GM23248 (cell line): ENCODE data around the gene CDH13. TPM values are rescaled to one million over a fixed set of nuclear protein-coding genes. Genes with fewer than 3 reads are reported as not detected.

ENCODE experiments used
- DNase-seq: peaks from one replicate; pipeline ENCODE4 v3.0.0-alpha.2; 2015
- H2AFZ ChIP-seq: fragments of 200-600 bp; sonication (generic); 2 replicates; pipeline ENCODE4 v1.6.1; 2016; ENCODE audit warnings: antibody characterized with exemption
- H3F3A ChIP-seq: fragments of 200-600 bp; sonication (generic); 2 replicates; pipeline ENCODE4 v1.6.1; 2016; ENCODE audit warnings: mild to moderate bottlenecking, antibody characterized with exemption, mixed run types; ENCODE audit not compliant: insufficient read depth
- H3K27ac ChIP-seq: fragments of 200-600 bp; sonication (generic); 2 replicates; pipeline ENCODE4 v1.5.1; 2016; ENCODE audit warnings: mild to moderate bottlenecking
- H3K27me3 ChIP-seq: fragments of 200-600 bp; sonication (generic); replicated peaks from 2 replicates; pipeline ENCODE4 v1.6.1; 2016; ENCODE audit warnings: mild to moderate bottlenecking; ENCODE audit not compliant: insufficient read depth
- H3K36me3 ChIP-seq: fragments of 200-600 bp; sonication (generic); 2 replicates; pipeline ENCODE4 v1.6.1; 2016; ENCODE audit warnings: low read depth, mild to moderate bottlenecking
- H3K4me1 ChIP-seq: fragments of 200-600 bp; sonication (generic); 2 replicates; pipeline ENCODE4 v1.6.1; 2016; ENCODE audit warnings: mild to moderate bottlenecking; ENCODE audit not compliant: insufficient read depth
- H3K4me2 ChIP-seq: fragments of 200-600 bp; sonication (generic); one replicate; pipeline ENCODE4 v1.6.1; 2016; ENCODE audit warnings: mild to moderate bottlenecking; ENCODE audit not compliant: unreplicated experiment
- H3K4me3 ChIP-seq: fragments of 200-600 bp; sonication (generic); 2 replicates; pipeline ENCODE4 v1.5.1; 2016; ENCODE audit warnings: mild to moderate bottlenecking
- H3K79me2 ChIP-seq: fragments of 200-600 bp; sonication (generic); 2 replicates; pipeline ENCODE4 v1.6.1; 2016; ENCODE audit warnings: mild to moderate bottlenecking; ENCODE audit not compliant: insufficient read depth
- H3K9ac ChIP-seq: fragments of 200-600 bp; sonication (generic); 2 replicates; pipeline ENCODE4 v1.6.1; 2016; ENCODE audit warnings: mild to moderate bottlenecking
- H3K9me2 ChIP-seq: fragments of 200-600 bp; sonication (generic); 2 replicates; pipeline ENCODE4 v1.6.1; 2016; ENCODE audit warnings: mixed run types, mild to moderate bottlenecking, moderate library complexity; ENCODE audit not compliant: insufficient read depth
- H3K9me3 ChIP-seq: fragments of 200-600 bp; sonication (generic); one replicate; pipeline ENCODE4 v1.6.1; 2017; ENCODE audit warnings: low read depth
- H4K20me1 ChIP-seq: fragments of 200-600 bp; sonication (generic); 2 replicates; pipeline ENCODE4 v1.6.0; 2016; ENCODE audit not compliant: insufficient read depth
- EZH2 ChIP-seq: fragments of 200-600 bp; sonication (generic); IDR thresholded peaks from 2 replicates; pipeline ENCODE4 v1.6.1; 2018; ENCODE audit warnings: antibody characterized with exemption, mild to moderate bottlenecking; ENCODE audit not compliant: insufficient read depth, poor library complexity, severe bottlenecking
- EZH2phosphoT487 ChIP-seq: fragments of 200-600 bp; sonication (generic); IDR thresholded peaks from 2 replicates; pipeline ENCODE4 v1.6.1; 2018; ENCODE audit warnings: antibody characterized with exemption, moderate library complexity, mild to moderate bottlenecking, low read depth; ENCODE audit not compliant: insufficient read depth
- whole genome bisulfite sequencing, 2 experiments: methylation state at CpG; one replicate each; pipeline ENCODE4 v1.1.6; 2015 to 2017; ENCODE audit warnings: low lambda C conversion rate in 2 of 2, low coverage in 1 of 2; ENCODE audit errors: missing lambda C conversion rate in 2 of 2; 5-methylcytosine and 5-hydroxymethylcytosine counted together
- in situ Hi-C: fragments of 300-500 bp; cut with MboI; formaldehyde crosslinking; loops from 2 replicates; pipeline ENCODE4 v1.15.0; 2020
- polyA plus RNA-seq: library from polyadenylated mRNA; unstranded; fragments of >200 nt; fragmentation: Nextera tagmentation; extraction: Ambion mirVana; gene quantifications from 2 replicates; pipeline ENCODE4 v1.2.1, GENCODE V29; 2016
- total RNA-seq: library from RNA; depleted of rRNA; stranded (reverse); fragments of >200 nt; shearing (Covaris generic); gene quantifications from 2 replicates; pipeline ENCODE4 v1.2.3, GENCODE V29; 2014

CDH13 gene
- total and polyA plus RNA-seq, 2 experiments from 2014 or later: 51.0 to 52.8 TPM

DNA sequence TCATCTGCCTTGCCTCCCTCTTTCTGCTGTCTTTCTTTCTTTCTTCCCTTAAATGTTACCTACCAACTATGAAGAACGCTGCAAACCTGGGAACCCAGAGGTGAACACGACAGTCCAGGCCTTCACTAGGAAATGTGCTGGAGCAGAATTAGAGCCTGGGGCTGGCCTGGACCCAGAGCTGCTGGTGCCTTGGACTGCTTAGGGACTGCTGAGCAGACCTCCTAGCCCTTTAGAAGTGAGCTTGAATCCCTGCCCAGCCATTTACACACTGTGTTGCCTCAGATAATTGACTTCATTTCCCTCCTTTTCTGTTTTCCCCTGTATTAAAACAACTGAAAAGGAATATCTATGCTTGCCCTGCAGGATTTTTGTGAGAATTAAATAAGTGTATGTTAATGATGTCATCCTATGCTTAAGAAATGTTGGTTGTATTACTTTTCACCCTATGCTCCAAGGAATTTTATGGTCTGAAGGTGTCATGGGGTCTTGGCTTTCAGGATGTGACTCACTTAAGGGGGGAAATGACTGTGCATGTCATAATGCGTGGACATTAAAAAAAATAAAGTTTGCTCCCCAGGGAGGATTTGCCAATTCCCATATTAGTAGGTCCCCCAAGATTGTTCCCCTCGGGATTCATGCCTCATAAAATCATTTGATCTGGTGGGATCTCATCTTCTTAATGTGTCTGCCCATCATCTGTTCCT, 11.5 kb downstream of the CDH13 start:
- DNase-seq: peak; percentile 83
- Histone ChIP-seq H3K9me2 (no peaks in the 10 kb centered on the region), H4K20me1 (no peaks in the 10 kb centered on the region), H3K4me2 (peak overlapping the region; percentile 33), H3K36me3 (no peaks in the 10 kb centered on the region), H3K27ac (peak overlapping the region; percentile 41), H2AFZ (no peak overlapping the region), H3K4me1 (peaks cover 42% of the 10 kb centered on the region), H3F3A (peaks cover 14% of the 10 kb centered on the region; the same call in 1 of the 2 replicates), H3K9ac (no peak overlapping the region), H3K9me3 (no peaks in the 10 kb centered on the region), H3K4me3 (no peak overlapping the region), H3K27me3 (no peaks in the 10 kb centered on the region), H3K79me2 (peaks cover 52% of the 10 kb centered on the region)
- TF ChIP-seq EZH2: no peak
- peak; percentile 59; the same call in 1 of the 2 replicates for TF ChIP-seq EZH2phosphoT487
- in situ Hi-C loops: no loop called here
- WGBS, 2 experiments: 31 to 42% methylated on average over 4 of the region's 4 CpGs

DNA sequence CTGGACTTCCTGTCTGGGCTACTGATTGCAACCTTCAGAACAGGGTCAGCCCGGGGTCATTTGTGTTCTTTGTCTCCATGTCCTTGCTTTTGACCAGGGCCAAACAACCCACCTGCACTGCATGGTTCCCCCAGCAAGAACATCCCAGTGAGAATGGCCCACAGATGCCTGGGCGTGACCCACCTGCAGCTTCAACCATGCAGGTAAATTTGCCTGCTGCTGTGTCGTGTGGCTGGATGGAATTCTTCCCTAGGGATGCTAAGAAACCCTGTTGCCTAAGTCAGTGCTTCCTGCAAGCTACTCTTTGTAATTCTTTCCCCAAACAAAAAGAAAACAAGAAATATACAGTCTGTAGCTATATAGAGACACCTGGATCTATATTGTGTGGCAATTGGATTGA, 12.5 kb downstream of the CDH13 start:
- no peak overlapping the region for H2AFZ ChIP-seq
- WGBS, 2 experiments: 72 to 83% methylated on average over 3 of the region's 3 CpGs
- no peaks in the 10 kb centered on the region for H3K9me3 ChIP-seq
- no peaks in the 10 kb centered on the region for H3K27me3 ChIP-seq
- H4K20me1 ChIP-seq: no peaks in the 10 kb centered on the region
- DNase-seq: no peak
- peaks cover 48% of the 10 kb centered on the region for H3K79me2 ChIP-seq
- peaks cover 35% of the 10 kb centered on the region for H3K4me1 ChIP-seq
- TF ChIP-seq EZH2: no peak
- TF ChIP-seq EZH2phosphoT487: no peak
- H3K4me2 ChIP-seq: peak overlapping the region; percentile 23
- no peak overlapping the region for H3K4me3 ChIP-seq
- H3K9ac ChIP-seq: no peak overlapping the region
- H3K27ac ChIP-seq: no peak overlapping the region
- peaks cover 14% of the 10 kb centered on the region; the same call in 1 of the 2 replicates for H3F3A ChIP-seq
- H3K9me2 ChIP-seq: no peaks in the 10 kb centered on the region
- H3K36me3 ChIP-seq: no peaks in the 10 kb centered on the region
- in situ Hi-C loops: no loop called here

DNA sequence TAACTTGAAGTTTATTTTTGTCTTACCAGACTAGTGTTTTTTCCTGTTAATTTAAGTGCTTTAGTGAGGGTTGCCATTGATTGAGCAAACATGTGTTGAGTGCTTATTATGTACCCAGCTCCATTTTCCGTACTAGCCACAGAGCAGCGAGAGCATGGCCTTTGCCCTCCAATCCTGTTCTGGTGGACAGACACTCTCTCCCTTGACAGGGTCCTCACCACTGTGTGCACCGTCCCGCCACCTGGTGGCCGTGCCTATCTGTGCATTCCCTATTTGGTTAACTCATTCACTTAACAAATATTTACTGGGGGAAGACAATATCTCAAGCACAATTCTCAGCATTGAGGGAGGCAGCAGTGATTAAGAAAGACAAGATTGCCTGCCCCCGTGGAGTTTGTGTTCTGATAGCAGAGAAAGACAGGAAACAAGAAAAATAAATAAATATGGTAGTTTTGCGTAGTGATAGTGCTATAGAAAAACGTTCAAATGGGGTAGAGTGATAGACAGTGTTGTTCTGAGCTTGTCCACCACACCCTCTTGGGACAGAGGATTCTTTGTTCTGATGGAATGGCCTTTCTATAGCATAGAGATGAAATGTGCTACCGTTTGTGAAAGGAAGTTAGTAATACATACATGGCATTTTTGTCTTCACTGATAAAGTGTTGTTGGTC, 13.0 kb downstream of the CDH13 start:
- peak; percentile 63 for DNase-seq

DNA sequence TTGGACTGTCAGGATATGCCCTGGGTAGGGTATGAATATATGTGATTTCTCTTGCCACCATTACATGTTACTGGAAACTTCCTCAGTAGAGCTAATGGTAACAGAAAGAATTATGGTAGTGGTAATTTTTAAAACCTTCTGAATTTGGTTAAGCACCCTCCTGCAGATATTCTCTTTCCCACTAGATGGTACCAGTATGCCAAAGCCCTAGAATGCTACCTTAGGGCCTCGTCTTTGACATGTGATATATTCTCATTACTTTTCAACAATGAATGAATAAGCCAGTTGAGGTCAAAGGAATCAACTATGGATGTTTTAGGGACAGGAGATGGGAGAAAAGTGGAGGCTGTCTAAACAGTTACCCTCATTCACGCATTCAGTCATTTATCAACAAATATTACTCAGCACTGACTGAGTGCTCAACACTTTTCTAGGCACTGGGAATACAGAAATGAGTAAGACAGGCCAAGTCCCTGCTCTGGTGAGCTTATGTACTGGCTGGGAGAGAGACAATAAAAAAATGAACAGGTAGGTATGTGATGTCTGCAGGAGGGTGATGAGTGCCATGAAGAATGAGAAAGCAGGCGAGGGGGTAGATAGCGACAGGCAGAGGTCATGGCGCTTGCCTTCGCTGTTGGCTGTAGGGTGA, 14.7 kb downstream of the CDH13 start:
- Histone ChIP-seq H3K36me3 (no peaks in the 10 kb centered on the region), H4K20me1 (no peaks in the 10 kb centered on the region), H3K9me3 (no peaks in the 10 kb centered on the region), H3K27me3 (no peaks in the 10 kb centered on the region), H3F3A (peaks cover 14% of the 10 kb centered on the region; the same call in 1 of the 2 replicates), H2AFZ (no peak overlapping the region), H3K4me1 (peaks cover 24% of the 10 kb centered on the region), H3K9ac (no peak overlapping the region), H3K4me3 (no peak overlapping the region), H3K4me2 (no peak overlapping the region), H3K79me2 (peaks cover 34% of the 10 kb centered on the region), H3K27ac (no peak overlapping the region), H3K9me2 (no peaks in the 10 kb centered on the region)
- in situ Hi-C loops: no loop called here
- peak; percentile 46 for DNase-seq
- TF ChIP-seq EZH2 (no peak), EZH2phosphoT487 (no peak)
- WGBS, 2 experiments: 86% methylated on average over 6 of the region's 6 CpGs

More for the DNA sequence above, 13.0 kb downstream of the CDH13 start:
- Histone ChIP-seq H3K9ac (no peak overlapping the region), H3K4me1 (peaks cover 31% of the 10 kb centered on the region), H3K4me3 (no peak overlapping the region), H3K36me3 (no peaks in the 10 kb centered on the region), H3K27me3 (no peaks in the 10 kb centered on the region), H3K79me2 (peaks cover 48% of the 10 kb centered on the region), H4K20me1 (no peaks in the 10 kb centered on the region), H3K9me3 (no peaks in the 10 kb centered on the region), H2AFZ (no peak overlapping the region), H3F3A (peaks cover 14% of the 10 kb centered on the region; the same call in 1 of the 2 replicates), H3K27ac (no peak overlapping the region), H3K9me2 (no peaks in the 10 kb centered on the region), H3K4me2 (no peak overlapping the region)
- TF ChIP-seq EZH2phosphoT487 (no peak), EZH2 (no peak)
- in situ Hi-C loops: no loop called here
- WGBS, 2 experiments: 41 to 43% methylated on average over 9 of the region's 9 CpGs
